ENCODE measurements around the gene TCEAL9.

DNA sequence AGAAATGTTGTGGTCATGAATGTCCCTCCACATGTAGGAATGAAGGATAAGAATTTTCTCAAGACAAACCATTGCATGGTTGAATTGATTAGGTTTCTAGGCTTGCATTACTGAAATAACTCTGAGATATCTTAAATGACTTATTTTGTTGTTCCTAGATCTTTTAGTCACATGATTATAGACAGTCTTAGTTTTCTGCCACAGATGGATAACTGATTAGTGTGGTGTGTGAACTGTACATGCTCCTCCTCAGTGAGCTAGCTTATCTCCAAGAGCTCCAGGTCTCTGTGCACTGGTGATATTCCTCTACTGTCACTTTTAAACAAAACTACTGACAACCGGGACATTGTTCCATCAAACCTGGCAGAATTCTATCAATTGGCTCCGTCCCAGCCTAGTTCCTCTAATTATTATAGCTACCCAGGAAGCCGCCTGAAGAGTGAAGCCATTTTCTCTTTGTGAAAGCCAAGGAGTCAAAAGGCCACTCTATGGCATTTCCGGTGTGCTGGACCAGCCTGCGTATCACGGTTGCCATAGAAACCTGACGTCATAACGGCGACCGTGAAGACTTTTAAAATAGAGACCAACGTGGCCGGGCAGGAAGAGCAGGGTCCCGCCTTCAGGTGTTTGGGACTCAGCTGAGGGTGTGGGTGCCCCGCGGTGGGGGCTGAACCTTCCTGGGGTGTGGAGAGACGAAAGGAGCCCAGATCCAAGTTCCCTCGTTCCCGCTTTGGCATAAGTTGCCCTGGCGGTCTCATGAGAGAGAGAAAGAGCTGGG is 48.1 kb downstream of the TCEAL9 start:
- TF ChIP-seq, protein P1, sequence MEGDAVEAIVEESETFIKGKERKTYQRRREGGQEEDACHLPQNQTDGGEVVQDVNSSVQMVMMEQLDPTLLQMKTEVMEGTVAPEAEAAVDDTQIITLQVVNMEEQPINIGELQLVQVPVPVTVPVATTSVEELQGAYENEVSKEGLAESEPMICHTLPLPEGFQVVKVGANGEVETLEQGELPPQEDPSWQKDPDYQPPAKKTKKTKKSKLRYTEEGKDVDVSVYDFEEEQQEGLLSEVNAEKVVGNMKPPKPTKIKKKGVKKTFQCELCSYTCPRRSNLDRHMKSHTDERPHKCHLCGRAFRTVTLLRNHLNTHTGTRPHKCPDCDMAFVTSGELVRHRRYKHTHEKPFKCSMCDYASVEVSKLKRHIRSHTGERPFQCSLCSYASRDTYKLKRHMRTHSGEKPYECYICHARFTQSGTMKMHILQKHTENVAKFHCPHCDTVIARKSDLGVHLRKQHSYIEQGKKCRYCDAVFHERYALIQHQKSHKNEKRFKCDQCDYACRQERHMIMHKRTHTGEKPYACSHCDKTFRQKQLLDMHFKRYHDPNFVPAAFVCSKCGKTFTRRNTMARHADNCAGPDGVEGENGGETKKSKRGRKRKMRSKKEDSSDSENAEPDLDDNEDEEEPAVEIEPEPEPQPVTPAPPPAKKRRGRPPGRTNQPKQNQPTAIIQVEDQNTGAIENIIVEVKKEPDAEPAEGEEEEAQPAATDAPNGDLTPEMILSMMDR (IDR thresholded peaks at IDR 0.05; ENCODE audit: poor library complexity): no peak
- TF ChIP-seq EZH2 (IDR thresholded peaks at IDR 0.05; ENCODE audit: borderline replicate concordance): no peak
- no peak for TF ChIP-seq EZH2phosphoT487 (IDR thresholded peaks at IDR 0.05; ENCODE audit: low read depth, severe bottlenecking, unreplicated experiment)
